ENCODE data around the gene SLC46A3.

DNA sequence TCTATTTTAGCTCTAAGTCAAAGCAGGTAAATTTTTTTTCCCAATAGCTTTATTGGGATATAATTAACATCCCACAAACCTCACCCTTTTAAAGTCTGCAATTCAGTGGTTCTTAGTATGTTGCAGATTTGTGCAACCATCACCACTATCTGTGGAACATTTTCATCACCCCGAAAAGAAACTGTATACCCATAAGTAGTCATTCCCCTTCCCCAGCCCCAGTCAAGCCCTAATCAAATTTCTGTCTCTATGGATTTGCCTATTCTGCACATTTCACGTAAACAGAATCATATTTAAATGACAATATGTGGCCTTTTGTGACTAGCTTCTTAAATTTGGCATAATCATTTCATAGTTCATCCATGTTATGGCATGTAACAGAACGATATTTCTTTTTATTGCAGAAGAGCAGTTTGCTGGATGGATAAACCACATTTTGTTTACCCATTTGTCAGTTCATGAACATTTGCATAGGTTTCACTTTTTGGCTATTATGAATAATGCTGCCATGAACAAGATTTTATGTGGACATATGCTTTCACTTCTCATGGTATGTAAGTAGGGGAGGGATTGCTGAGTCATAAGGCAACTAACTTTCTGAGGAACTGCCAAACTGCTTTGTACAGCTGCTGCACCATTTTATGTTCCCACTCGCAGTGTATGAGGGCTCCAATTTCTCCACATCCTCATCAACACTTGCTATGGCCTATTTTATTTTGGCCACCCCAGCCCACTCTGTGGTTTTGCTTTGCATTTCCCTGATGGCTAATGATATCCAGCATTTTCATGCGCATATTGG, 10.9 kb downstream of the SLC46A3 start:
- TF ChIP-seq, protein P1, sequence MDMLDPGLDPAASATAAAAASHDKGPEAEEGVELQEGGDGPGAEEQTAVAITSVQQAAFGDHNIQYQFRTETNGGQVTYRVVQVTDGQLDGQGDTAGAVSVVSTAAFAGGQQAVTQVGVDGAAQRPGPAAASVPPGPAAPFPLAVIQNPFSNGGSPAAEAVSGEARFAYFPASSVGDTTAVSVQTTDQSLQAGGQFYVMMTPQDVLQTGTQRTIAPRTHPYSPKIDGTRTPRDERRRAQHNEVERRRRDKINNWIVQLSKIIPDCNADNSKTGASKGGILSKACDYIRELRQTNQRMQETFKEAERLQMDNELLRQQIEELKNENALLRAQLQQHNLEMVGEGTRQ (IDR thresholded peaks at IDR 0.05; ENCODE audit: borderline replicate concordance, low read depth, low read length), result no peak
- TF ChIP-seq, protein P2, sequence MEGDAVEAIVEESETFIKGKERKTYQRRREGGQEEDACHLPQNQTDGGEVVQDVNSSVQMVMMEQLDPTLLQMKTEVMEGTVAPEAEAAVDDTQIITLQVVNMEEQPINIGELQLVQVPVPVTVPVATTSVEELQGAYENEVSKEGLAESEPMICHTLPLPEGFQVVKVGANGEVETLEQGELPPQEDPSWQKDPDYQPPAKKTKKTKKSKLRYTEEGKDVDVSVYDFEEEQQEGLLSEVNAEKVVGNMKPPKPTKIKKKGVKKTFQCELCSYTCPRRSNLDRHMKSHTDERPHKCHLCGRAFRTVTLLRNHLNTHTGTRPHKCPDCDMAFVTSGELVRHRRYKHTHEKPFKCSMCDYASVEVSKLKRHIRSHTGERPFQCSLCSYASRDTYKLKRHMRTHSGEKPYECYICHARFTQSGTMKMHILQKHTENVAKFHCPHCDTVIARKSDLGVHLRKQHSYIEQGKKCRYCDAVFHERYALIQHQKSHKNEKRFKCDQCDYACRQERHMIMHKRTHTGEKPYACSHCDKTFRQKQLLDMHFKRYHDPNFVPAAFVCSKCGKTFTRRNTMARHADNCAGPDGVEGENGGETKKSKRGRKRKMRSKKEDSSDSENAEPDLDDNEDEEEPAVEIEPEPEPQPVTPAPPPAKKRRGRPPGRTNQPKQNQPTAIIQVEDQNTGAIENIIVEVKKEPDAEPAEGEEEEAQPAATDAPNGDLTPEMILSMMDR (IDR thresholded peaks at IDR 0.05 in 2 of 3, conservative IDR thresholded peaks at IDR 0.05 in 1 of 3; ENCODE audit: control insufficient read depth in 2 of 3, extremely low read depth in 1 of 3, insufficient read depth in 1 of 3, low read depth in 3 of 3, low read length in 3 of 3), result no peak
- TF ChIP-seq POLR2A (IDR thresholded peaks at IDR 0.05; ENCODE audit: low read depth, low read length) (no peak), ZNF207 (IDR thresholded peaks at IDR 0.05; ENCODE audit: borderline replicate concordance) (peak; percentile 61; the same call in 1 of the 2 replicates), EZH2 (IDR thresholded peaks at IDR 0.05; ENCODE audit: borderline replicate concordance, control insufficient read depth, low read depth, low read length) (no peak), CHD2 (IDR thresholded peaks at IDR 0.05; ENCODE audit: borderline replicate concordance, low read depth, low read length) (0 out of 2 replicates have a peak, but pooled peaks have one; percentile 57), RELA (IDR thresholded peaks at IDR 0.05; ENCODE audit: borderline replicate concordance, partially characterized antibody) (no peak), JUNB (IDR thresholded peaks at IDR 0.05) (peak; percentile 97), HDAC2 (IDR thresholded peaks at IDR 0.05) (no peak)
- TF ChIP-seq, protein P3, sequence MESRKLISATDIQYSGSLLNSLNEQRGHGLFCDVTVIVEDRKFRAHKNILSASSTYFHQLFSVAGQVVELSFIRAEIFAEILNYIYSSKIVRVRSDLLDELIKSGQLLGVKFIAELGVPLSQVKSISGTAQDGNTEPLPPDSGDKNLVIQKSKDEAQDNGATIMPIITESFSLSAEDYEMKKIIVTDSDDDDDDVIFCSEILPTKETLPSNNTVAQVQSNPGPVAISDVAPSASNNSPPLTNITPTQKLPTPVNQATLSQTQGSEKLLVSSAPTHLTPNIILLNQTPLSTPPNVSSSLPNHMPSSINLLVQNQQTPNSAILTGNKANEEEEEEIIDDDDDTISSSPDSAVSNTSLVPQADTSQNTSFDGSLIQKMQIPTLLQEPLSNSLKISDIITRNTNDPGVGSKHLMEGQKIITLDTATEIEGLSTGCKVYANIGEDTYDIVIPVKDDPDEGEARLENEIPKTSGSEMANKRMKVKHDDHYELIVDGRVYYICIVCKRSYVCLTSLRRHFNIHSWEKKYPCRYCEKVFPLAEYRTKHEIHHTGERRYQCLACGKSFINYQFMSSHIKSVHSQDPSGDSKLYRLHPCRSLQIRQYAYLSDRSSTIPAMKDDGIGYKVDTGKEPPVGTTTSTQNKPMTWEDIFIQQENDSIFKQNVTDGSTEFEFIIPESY (IDR thresholded peaks at IDR 0.05), result no peak

All from GM12878 (cell line).